ENCODE measurements around the gene ZRANB3.

ZRANB3 gene

DNA sequence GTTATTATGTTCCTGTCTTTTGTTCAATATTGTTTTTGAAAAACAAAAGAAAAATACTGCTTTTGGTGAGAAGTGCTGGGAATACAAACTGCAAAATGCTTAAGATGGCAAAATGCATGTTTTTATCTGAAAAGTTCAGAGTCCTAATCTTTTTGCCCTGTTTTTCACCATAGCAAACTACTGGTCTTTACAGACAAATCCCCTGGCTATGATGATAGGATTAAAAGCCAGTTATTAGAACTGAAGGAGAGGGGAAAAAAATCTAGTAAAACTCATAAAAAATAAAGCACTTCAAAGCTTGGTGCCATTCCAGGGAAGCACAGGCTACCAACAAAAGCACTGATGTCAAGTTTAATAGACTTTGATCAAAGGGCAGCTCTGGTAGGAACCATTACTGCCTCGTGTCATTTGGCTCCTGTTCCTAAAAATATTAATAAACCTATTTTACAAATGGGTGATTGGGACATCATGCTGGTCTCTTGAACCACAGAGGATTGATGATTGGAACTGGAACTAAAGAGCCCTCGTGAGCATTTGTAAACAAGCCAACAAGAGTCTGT lies 284.2 kb downstream of the ZRANB3 start:
- no peak for DNase-seq

DNA sequence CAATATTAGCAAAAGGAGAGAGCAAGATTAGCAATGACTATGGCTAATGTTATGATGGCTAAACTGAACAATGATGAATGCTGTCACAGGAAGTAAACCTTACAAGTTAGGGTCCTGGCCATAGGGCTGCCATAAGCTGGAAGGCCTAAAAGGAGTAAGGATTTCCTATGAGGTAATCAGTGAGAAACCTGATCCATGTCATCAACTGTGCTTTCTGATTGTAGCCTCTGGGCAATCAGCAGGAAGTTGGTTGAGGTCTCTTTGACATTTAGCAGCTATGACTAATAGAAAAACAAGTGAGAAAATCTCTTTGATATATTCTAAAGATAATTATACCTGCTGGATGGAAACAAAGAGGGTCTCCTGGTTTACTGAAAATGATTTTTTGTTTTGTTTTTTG lies 285.9 kb downstream of the ZRANB3 start:
- peak; percentile 66 for DNase-seq

DNA sequence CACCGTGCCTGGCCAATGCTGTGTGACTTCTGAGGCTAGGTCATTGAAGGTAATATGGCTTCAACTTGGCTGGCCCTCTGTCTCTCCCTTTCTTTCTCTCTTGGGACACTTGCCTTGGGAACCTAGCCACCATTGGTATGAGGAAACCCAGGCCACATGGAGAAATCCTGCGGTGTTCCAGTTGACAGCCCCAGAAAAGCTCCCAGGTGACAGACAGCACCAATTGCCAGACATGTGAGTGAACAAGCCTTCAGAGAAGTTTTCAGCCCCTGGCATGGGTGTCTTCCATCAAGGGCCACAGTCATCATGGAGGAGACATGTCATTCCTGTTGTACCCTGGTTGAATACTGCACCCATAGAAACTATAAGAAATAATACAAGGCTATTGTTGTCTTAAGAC lies 292.4 kb downstream of the ZRANB3 start:
- no peak for DNase-seq

DNA sequence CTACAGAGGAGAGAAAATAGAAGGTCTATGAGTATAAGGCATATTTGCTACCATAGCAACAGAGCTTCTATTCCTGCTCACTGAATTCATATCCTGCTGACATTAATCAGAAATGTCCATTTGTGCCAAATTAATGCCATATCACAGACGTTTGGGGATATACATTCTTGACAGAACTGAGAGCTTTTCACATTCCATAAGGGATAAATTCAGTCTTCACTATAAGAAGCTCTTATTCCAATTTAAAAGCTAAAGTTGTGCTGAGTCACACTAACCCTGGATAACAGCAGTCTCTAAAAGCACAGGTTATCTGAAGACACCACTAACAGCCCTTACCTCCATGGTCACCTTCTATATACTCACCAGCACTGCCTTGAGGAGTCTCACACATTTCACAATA lies 300.9 kb downstream of the ZRANB3 start:
- DNase-seq: no peak

DNA sequence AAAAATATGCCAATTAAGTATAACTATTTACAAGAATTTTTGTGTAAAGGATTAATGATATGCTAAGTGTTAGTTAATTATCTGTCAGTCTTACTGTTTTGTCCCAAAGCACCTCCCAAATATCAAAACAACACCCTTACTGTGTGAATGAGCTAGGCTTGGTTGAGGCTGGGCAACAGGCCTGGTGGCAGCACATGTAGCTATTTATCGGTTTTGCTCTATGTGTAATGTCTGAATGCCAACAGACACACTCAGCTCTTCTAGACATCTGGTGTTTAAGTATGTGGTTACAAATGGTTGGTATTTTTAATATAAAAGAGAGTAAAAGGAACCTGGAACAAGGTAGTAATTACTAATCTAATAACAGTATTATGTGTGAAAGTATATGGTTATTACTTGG lies 303.6 kb downstream of the ZRANB3 start:
- DNase-seq: no peak

DNA sequence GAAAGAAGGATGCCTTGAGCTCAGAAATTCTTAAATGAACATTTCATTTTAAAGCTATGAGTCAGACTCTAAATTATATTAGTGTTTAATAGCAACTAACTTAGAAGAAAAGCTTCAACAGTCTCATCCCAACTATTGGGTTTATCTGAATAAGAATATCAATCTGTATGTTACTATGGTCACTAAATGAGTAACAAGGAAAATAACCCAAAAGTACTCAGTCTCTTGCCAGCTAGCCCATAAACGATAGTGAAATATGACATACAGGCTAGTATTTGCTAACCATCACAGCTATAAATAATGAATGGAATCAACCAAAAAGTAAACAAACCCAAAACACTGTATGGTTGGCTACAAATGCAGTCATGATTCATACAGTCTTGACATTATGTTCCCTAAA lies 304.1 kb downstream of the ZRANB3 start:
- DNase-seq: no peak

DNA sequence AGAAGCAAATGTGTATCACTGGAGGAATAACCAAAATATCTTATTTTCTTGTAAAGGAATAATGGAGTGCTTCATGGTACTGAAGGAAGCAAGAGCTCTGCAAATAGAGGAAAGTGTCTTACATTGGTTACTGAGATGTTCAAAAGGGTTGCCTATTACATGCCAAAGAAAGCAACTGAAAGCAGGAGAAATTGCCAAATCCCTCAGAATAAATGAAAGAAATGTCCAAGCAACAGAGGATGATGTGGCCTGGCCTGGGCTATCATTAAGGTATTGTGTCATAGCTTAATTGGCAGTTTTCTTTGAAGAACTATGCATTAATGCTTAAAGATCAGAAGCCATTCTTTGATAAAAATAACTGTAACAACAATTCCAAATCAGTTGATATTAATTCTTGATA lies 305.2 kb downstream of the ZRANB3 start:
- no peak for DNase-seq

DNA sequence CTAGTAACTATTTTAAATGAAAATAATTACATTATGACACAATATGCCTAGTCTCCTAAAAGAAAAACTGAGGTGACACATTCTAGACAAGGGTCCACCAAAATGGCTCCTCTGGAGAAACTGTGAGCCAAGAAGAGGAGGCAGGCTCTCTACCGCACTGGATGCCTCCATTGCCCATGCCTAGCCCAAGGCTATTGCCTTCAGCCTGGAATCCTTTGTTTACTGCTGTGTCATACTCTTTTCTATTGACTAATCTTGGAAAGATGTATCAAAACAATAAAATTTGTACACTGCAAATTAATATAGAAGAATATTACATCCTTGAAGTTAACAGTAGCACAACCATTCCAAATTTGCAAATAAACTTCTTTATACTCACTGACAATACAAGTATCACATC lies 311.8 kb downstream of the ZRANB3 start:
- no peak for DNase-seq

DNA sequence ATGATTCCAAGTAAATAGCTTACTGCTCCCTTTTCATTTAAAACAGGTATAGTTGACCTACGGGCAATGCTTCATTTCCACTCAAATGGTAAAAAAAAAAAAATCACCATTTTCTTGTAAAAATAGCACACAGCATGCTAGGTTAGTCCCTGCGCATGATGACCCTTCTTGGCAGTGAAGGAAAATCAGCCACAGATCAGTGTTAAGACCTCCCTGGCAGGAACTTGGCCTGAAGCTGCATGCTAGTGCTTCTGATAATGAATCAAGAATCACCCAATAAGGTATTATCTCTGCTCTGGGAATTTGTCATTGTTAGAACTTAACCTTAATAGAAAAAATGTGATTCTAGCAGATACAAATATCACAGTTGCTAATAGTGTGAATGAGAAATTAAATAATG lies 312.6 kb downstream of the ZRANB3 start:
- DNase-seq: no peak

DNA sequence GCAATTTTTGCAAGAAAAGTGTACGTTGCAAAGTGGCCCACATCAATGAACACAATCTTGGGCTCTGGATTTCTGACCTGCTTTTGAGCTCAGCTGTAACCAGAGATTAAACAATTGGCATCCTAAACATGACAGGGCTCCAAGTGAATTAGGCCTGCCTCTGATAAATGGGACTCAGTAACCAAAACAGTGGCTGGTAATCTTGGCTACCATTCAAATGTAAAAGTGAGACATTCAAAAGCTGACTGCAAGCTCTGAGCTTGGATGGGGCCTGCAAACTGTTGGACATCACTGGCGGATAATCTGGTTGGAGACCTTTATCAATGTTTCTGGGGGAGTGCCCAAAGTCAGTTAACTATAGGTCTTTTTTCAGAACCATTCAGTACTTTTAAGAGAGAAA lies 318.3 kb downstream of the ZRANB3 start:
- no peak for DNase-seq

DNA sequence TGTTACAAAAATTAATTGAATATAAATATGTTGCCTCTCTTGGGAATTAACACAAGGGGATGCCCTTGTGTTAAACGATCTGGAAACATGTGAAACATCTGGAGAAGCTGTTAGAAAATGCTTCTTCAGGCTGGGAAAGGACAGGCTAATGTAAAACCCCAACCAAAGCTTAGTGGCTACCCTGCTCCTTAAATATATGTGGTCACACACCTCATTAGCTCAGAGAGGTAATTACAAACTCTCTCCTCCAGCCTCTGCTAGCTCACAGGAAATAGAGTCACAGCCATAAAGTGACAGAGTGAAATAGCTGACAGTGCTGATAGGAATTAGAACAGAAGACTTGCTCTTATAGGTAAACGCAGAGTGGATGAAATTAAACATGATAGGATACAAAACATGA lies 323.0 kb downstream of the ZRANB3 start:
- no peak for DNase-seq

DNA sequence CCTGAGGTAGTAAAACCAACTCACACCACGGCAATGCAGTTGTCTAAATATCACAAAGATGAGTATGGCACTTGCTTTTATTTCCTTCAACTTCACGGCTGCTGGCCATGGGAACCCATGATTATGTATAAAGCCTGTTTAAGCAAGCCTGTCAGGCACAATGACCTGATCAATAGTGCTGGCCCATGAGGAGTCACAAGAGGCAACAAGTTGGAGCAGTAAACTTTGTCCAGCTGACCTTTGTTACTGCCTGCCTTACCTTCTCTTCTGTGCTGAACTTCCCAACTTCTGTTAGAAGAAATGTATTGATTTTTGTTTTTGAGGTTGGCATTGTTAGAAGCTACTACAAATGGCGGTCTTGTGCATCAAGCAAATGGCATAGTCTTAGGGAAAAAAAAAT lies 327.1 kb downstream of the ZRANB3 start:
- no peak for DNase-seq

DNA sequence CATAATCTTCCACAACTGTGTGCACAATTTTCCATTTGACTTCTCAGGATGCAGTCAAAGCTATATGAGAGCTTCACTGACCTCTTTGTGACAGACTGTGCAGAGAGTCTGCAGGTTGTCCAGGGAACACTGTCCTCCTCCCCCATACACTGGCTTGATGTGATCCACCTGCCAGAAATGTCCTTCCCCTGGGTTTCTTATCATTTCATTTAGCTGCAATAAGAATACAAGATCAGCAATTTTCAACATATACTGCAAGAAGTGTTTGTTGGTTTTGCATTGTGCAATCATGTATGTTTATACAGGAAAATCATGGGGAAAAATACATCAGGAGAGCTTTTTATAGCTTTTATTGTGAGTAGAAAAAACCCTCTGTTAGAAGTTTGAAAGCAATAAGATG lies 328.3 kb downstream of the ZRANB3 start:
- no peak for DNase-seq

DNA sequence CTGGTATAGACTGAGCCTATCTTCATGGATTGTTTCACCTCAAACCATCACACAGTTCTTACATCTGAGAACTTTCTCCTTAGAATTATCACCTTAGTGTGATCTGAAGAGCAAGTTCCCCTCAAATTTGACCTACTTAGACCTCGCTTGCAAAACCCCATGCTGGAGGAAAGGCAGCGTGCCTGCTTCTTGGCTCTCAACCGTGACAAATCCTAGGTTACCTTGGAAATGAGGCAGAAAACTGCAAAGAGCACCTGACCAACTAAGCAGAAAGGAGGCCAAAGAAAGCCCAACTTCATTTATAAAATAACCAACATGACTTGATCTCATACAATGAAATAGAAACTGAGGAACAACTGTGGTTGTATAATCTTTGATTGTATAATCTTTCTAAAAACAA lies 332.5 kb downstream of the ZRANB3 start:
- DNase-seq: no peak

DNA sequence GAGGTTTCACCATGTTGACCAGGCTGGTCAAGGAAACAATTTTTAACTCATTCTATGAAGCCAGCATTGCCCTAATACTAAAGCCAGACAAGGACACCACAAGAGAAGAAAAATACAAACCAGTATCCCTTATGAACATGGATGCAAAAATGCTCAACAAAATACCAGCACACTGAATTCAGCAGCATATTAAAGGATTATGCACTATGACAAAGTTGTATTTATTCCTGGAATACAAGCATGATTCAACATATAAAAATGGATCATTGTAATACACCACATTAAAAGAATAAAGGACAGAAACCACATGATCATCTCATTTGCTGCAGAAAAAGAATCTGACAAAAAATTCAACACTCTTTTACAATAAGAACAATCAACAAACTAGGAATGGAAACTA lies 340.2 kb downstream of the ZRANB3 start:
- DNase-seq: no peak

DNA sequence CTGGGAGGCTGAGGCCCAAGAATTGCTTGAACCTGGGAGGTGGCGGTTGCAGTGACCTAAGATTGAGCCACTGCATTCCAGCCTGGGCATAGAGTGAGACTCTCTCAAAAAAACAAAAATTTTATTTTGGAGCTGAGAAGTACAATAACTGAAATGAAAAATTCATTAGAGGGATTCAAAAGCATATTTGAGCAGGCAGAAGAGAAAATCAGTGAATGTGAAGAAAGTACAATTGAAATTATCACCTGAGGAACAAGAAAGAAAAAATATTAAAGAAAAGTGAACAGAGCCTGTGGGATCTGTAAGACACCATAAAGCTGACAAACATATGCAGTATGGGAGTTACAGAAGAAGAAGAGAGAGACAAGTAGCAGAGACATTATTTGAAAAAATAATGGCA lies 341.9 kb downstream of the ZRANB3 start:
- no peak for DNase-seq

DNA sequence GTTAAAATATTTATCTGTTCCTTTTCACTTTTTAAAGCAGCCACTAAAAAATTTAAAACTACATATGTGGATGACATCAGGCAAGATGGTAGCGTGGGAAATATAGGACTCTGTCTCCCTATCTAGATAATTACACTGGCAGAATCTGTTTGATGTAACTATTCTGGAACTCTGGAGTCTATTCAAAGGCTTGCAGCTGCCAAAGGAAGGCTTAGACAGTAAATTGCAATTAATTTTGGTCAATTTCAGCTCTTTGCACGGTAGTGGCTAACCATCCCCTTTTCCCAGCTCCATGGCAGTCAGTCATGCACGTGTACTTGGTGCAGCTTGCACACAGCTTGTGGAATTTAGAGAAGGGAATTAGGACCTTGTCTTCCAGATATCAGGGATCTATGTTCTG lies 343.7 kb downstream of the ZRANB3 start:
- no peak for DNase-seq

DNA sequence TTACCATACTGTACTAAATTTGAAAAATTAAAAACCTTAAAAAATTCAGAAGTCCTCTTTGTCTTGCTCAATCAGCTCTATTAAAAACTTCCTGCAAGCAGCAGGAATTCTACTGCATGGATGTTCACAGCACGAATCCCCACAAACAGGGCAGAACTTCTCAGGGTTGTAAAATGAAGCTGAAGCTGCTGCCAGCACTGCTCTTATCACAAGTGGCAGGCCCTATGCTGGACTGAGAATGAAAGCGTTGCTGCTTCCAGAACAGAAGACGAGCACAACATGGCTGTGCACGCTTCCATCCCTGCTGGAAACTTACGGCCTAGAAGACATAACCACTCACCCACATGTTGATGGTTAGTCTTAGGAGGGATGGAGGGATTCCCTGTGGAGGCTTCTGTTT lies 345.0 kb downstream of the ZRANB3 start:
- DNase-seq: no peak

DNA sequence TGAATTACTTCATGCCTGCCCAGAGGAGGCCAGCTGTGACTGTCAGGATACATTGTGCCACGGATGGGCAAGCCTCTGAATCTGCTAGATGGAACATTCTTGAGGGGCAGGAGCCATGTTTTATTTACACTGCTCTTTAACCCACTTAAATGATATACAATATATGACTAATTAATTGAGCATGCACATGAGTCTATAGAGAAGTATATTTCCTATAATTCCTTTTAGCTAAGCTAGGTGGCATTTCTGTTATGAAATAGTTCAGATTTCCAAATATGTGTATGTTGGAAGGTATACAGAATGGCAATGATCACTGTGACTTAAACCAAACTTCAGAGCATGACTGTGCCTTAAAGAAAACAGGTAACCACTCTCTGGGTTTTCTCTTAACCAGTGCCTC lies 347.2 kb downstream of the ZRANB3 start:
- no peak for DNase-seq

DNA sequence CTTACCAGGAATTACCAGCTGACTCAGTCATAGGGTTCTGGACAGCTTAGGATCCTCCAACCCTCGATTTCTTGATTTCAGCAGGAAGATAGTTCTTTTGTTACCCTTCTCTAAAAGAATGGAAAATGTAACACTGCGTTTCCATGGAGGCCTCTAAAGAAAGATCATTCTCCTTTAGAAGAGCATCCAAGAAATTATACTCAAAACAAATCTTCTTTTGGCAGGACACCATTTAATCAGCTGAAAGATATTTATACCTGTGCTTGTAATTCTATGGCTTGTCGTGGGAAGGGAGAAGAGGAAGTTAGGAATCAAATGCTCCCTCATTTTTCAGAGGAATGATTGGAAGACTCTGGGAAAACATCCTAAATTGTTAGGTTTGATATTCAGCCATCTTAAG lies 348.4 kb downstream of the ZRANB3 start:
- DNase-seq: no peak

DNA sequence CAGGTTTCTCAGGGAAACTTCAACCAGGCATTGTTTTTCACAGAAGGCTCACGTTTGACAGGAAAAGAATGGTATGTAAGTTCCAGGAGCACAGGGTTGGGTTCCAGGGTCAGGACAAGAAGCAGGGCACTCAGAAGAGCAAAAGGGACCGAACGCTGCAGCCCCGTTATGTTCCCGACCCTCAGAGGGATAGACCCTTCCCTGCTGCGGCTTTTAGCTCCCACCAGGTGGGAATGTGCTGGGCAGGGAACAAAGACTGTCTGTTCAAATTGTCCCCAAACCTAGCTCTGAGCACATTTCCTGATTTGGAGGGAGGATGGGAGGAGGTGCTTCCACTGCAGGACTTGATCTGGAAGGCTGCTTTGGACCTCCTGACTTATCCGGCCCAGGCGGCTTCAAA lies 348.8 kb downstream of the ZRANB3 start:
- no peak for DNase-seq

DNA sequence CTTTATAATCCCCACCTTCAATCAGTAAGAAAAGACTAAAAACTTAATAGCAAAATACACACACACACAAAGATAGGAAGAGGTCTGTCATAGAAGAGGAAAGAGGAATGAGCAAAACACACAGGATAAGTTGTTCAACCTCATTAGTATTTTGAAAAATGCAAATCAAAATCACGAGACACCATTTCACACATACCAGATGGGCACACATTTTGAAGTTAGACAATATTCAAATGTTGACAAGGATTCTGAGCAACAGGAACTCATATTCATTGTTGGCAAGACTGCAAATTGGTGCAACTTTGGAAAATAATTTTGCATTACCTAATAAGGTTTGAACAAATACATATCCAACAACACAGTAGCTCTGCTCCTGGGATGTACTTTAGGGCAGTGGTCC lies 351.3 kb downstream of the ZRANB3 start:
- DNase-seq: no peak

DNA sequence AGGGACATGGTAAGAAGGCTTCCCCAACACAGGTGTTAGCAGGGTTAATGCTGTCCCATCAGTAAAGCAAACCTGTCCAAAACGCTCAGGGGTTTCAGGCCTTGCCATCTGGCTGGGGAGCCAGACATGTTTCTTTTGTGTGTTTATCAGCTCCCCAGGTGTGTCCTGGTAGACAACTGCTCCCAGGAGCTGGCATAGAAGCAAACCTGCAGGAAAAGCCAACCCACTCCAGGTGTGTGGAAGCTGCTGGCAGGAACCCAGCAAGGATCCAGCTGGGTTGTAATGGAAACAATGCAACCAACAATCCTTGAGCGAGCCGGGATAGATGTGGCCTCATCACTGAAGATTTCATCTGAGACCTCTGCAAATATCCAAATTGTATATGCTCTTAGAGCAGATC lies 355.8 kb downstream of the ZRANB3 start:
- DNase-seq: no peak

DNA sequence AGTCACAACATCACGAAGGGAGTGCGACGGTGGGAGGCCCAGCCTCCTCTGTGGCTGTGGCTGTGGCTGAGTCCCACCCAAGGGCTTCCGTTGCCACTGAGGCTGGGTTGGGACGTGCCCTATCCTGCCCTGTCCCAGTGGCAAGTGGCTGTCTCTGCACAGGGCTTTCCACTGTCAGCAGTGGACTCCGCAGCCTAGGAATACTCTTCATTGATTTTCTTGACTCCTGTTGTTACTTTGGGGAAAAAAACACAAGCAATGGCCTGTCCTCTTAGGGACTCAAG lies 356.3 kb downstream of the ZRANB3 start:
- no peak for DNase-seq

DNA sequence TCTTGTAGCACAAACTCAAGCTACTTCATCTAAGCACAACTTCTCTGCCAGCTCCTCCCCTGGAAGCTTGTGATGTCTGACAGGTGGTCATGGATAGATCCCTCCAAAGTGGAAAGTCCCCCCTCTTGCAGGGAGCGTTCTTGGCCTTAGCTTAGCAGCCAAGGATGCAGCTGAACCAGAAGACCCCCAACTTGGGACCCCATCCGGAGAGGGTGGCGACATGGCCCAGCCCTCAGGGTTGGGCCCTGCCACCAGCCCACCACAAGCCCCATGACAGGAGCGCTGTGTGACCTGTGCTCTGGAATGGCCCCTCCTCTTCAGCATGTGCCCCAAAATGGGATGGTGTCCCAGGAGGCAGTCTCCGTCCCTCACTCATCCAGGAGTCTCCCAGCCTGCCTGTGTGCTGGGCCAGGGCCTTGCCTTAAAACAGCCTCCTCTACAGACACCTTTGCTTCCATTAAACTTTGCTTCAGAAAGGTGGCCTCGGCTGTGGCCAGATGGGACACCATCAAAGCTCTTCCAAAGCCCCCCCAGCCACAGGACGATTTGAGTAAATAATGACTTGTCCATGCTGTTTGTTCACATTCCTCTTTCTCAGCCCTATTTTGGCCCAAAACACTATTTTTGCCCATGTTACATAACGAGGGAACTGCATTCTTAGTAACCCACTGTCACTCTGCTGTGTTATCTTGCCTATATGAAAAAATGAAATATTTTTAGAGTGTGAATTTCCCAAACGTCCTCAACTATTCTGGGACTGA lies 356.8 kb downstream of the ZRANB3 start:
- DNase-seq: no peak
